Non-pigmented ciliary epithelial cell (primary cell): ENCODE results near the gene SUPT20H.

Experiments used
- DNase-seq: peaks from one replicate; pipeline ENCODE4 v3.0.0-alpha.2; 2010; ENCODE audit warnings: low read depth

The SUPT20H gene

DNA sequence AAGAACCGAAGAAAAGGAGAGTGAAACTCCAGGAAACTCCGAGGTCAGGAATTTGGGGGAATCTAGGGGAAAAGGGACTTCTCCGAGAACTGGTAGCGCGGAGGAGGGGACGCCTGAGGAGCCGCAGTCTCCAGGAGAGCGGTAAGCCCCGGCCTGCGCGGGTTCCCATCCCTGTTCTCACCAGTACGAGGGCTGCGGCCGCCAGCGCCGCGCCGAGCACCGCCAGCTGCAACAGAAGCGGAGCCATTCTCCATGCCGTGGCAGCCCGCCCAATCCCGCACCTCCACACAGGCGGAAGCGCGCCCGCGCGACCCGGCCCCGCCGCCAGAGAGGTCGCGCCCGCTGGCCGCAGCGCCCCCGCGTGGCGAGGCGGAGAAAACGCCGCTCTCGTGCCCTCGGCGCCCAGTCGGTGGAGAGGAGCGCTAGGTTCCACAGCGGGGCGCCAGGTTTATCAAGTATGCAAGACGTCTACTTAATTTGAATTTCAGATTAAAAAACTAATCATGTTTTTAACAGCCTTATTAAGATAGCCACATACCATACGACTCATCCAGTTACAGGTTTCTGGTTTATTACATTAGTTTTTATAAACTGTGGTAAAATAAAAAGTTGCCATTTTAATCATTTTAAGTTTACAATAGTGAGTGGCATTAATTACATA, 60.3 kb downstream of the SUPT20H start, which contains the start of gene ALG5:
Gene ALG5 (minus strand): TSS at position 287 of the 661 bp plus-strand sequence. CDS start 40 bp downstream, at position 247.
- DNase-seq = no peak

- no peak for DNase-seq
Measured at GRCh38 chr13:36998624-36999041, 60.9 kb downstream of the SUPT20H start.

GRCh38 chr13:36997716-36998427, 61.6 kb downstream of the SUPT20H start:
- no peak for DNase-seq

- no peak for DNase-seq
Measured at GRCh38 chr13:36992362-36992761, 67.1 kb downstream of the SUPT20H start.

DNA sequence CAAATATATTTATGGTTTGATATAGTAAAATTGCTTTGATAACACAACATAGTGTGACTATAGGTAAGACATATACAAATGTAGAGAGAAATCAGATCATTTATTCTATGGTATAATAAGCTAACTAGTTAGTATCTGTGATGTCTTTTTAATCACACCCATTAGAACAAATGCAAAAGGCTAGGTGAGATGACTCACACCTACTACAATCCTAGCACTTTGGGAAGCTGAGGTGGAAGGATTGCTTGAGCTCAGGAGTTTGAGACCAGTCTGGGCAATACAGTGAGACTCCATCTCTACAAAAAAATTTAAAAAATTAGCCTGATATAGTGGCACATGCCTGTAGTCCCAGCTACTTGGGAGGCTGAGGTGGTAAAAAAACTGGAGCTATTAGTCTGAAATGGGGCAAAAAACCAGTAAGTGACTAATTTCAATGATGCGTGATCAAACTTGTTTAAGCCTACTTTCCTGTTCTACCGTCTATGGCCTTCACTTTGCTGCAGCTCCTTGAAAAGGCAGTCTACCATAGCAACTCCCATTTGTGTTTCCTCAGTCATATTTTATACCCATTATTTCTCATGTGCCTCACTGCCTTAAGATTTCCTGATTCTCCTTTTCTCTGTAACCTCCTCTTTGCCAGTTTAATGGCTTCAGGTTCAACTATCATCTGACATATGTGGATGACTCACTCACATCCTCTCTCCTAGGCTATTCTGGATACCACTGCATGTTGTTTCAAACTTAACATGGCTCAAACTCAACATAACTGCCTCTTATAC, 72.8 kb downstream of the SUPT20H start:
- no peak for DNase-seq

GRCh38 chr13:36981156-36981743, 78.2 kb downstream of the SUPT20H start:
- DNase-seq = no peak

- DNase-seq = no peak
Measured at GRCh38 chr13:36979361-36980050, 80.0 kb downstream of the SUPT20H start.

- DNase-seq = no peak
Measured at GRCh38 chr13:36975172-36975571, 84.3 kb downstream of the SUPT20H start.

GRCh38 chr13:36973621-36974295, 85.7 kb downstream of the SUPT20H start:
- no peak for DNase-seq

- no peak for DNase-seq
Measured at GRCh38 chr13:36973009-36973408, 86.5 kb downstream of the SUPT20H start.

DNA sequence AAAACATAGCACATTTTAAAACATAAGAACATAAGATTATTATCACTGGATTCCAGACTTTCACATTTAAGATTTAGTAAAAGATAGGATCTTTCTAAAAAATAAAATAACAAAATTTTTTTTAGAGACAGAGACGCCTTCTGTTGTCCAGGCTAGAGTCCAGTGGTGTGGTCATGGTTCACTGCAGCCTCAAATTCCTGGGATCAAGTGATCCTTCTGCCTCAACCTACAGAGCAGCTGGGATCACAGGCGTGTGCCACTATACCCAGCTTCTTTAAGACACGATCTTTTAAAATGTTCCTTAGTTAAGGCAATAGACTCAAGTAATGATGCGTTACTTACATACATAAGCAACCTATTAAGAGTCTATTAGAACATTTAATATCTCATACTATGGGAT, 93.1 kb downstream of the SUPT20H start:
- no peak for DNase-seq

DNA sequence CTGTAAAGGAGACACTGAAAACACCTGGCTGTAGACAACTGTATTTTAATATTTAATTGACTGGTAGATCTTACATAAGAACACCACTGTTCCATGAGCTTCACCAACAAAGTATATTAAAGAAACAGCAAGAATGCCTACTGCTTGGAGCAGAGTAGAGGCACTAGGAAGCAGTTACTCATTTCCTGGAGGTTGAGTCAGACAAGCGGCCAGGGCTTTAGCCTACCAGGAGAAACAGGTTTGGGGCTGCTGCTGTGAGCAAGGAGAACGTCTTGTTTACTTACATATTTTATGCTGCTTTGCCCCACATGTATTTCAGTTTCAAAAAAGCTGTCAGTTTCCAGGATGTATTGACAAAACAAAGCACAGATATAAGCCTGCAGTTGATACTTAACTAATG, 93.7 kb downstream of the SUPT20H start:
- DNase-seq = peak; percentile 78

GRCh38 chr13:36959456-36960116, 99.9 kb downstream of the SUPT20H start:
- no peak for DNase-seq
